ENCODE measurements around the gene ITGA8. TPM values are rescaled to one million over a fixed set of nuclear protein-coding genes. Genes with fewer than 3 reads are reported as not detected.
"Not testable (repeated sequence)": the region's sequence is repeated elsewhere in the genome, so short reads cannot be mapped to it uniquely, and the experiment has no call there.

The ITGA8 gene
- total RNA-seq, 1 experiment from 2014 or later: 17.2 TPM

GRCh38 chr10:15609246-15609645, 110.5 kb downstream of the ITGA8 start:
- DNase-seq (ENCODE audit: low spot score): no peak

- no peak for DNase-seq (ENCODE audit: low spot score)
Measured at GRCh38 chr10:15606377-15606776, 113.3 kb downstream of the ITGA8 start.

DNA sequence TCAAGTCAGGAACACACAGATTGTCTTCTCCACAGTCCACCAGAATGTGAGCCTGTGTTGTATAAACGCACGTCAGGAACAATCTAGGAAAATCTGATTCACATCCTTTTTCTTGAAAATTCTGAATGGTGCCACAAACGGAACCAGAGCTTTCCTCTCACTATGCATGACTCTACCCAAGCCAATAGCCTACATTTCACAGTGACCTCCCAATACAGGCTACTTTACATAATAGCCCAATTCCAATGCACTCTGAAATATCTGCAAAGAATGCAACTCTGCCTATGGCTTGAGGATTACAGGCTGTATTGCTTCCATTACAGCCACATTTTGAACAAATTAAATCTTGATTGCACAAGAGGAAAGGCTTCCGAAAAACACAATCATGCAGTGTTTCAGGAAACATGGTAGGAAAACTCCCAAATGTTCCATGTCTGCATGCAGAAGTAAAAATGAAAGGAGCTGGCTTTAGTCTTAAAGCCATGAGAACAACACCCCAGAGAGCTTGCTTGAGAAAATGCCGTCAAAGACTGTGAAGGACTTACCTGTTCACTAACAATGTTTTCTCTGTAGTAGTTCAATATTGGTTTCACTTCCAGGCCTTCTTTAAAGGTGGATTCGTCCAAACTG, 113.9 kb downstream of the ITGA8 start:
- no peak for DNase-seq (ENCODE audit: low spot score)

- DNase-seq (ENCODE audit: low spot score): no peak
Measured at GRCh38 chr10:15603446-15604011, 116.2 kb downstream of the ITGA8 start.

GRCh38 chr10:15601819-15602218, 117.9 kb downstream of the ITGA8 start:
- DNase-seq (ENCODE audit: low spot score): no peak

DNA sequence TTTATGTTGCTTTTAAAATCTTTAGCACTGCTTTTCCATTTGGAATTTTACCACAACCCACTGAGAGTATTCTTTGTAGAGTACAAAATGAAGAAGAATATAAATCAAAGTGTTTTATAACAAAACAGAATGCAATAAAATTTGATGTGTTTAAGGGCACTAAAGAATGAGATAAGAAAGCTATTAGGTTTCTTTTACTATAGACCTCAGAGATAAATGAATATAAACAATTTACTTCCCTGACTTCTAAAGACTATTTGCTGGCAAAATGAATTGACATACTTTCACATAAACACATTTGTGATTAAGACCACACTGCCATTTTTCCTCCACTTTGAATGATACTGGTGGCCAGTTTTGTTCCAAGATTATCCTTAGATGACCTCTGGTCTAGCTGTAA, 124.5 kb downstream of the ITGA8 start:
- DNase-seq (ENCODE audit: low spot score): peak; percentile 27

GRCh38 chr10:15591937-15592336, 127.8 kb downstream of the ITGA8 start:
- no peak for DNase-seq (ENCODE audit: low spot score)

DNA sequence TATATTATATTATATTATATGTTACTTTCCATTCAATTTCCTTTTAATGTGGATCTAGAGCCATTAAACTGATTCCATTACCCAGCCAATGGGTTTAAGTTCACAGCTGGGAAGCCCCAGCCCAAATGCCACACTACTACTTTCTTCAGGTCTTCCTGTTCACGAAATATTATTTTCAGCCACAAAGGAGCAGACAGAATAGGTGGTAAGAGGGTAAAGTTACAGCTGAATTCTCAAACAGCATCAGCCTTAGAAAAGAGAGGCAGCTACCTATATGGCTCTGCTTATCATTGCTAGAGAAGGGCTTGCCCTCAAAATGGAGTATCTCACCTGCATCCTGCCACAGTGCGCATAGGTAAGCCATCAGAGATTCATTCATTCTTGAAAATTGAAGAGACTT, 128.3 kb downstream of the ITGA8 start:
- no peak for DNase-seq (ENCODE audit: low spot score)

GRCh38 chr10:15588635-15589508, 130.8 kb downstream of the ITGA8 start:
- DNase-seq (ENCODE audit: low spot score): peak; percentile 46

GRCh38 chr10:15588151-15588550, 131.6 kb downstream of the ITGA8 start:
- no peak for DNase-seq (ENCODE audit: low spot score)

DNA sequence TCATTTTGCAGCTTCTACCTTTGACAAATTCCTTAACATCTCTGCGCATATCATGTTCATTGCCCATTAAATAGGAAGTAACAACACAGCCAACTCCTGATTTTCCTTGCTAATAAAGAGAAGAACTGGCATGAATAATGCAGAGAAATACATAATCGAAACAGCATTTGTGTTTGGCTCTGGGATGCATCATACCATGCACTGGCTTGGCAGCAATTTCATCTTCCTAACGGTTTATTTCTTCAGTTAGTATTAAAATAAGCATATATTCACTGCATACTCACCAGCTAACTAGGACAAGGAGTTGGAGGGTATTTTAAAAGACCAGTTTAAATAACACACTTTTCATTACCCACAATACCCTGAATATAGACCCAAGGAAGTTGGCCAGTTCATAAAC, 132.5 kb downstream of the ITGA8 start:
- no peak for DNase-seq (ENCODE audit: low spot score)

DNA sequence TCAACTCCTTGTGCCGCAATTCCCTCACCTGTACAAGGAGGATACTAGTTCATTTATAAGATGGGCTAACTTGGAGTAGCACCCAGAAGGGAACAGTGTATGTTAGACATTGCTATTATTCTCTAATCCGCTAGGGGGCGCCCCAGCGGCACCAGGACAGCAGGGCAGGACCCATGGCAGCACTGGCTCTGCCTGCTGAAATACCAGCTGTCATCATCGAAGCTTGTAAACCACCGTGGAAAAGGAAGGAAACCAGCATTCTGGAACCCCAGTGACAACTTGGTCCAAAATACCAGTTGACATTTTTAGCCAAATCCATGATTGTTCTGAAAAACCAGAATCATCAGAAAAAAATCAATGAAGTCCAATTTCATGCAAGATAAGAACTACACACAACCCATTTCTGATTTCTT, 134.4 kb downstream of the ITGA8 start:
- DNase-seq (ENCODE audit: low spot score): peak; percentile 60

DNA sequence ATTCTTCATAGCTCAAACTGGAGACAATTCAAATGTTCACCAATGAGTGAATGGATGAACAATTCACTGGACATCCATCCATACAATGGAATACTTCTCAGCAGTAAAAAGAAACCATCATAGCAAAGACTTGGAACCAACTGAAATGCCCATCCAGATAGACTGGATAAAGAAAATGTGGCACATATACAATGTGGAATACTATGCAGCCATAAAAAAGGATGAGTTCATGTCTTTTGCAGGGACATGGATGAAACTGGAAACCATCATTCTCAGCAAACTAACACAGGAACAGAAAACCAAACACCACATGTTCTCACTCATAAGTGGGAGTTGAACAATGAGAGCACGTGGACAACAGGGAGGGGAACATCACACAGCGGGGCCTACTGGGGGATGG, 136.8 kb downstream of the ITGA8 start:
- DNase-seq (ENCODE audit: low spot score): not testable (repeated sequence)

DNA sequence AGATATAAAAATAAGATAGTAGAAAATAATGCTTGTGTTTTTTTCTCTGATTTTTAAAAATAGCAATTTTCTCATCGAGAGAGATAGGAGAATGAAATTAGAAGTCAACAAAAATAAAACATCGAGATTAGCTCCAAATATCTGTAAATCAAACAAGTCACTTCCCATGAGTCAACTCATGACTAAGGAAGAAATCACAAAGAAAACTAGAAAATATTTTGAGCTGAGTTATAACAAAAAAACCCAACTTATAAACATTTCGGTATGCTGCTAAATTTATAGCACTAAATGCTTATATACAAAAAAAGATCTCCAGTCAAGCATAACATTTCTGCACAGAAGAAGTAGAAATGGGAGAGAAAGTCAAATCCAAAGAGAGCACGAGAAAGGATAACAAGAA, 140.1 kb downstream of the ITGA8 start:
- peak; percentile 10 for DNase-seq (ENCODE audit: low spot score)

DNA sequence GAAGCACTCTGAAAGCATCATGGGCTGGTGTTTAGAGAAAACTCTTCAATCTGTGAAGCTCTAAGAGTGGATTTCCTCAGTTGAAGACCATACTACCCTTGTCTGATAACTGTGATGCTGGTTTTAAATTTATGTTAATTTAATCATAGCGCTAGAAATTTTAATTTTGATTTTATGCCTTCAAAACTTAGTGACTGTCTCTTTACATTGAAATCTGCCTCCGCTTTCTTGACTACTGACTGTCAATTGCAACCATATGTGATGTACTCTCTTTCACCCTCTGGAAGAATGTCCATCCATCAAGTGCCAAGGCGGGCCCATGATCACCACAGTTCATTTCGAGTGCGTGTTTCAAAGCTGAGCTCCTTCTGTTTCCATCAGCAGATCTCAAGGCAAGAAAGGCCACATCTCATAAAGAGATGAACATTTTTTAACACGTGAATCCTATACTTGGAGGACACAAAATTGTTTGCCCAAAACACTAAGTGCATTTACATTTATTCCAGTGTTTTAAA, 147.1 kb downstream of the ITGA8 start:
- DNase-seq (ENCODE audit: low spot score): no peak

- peak; percentile 23 for DNase-seq (ENCODE audit: low spot score)
Measured at GRCh38 chr10:15571575-15571974, 148.1 kb downstream of the ITGA8 start.

DNA sequence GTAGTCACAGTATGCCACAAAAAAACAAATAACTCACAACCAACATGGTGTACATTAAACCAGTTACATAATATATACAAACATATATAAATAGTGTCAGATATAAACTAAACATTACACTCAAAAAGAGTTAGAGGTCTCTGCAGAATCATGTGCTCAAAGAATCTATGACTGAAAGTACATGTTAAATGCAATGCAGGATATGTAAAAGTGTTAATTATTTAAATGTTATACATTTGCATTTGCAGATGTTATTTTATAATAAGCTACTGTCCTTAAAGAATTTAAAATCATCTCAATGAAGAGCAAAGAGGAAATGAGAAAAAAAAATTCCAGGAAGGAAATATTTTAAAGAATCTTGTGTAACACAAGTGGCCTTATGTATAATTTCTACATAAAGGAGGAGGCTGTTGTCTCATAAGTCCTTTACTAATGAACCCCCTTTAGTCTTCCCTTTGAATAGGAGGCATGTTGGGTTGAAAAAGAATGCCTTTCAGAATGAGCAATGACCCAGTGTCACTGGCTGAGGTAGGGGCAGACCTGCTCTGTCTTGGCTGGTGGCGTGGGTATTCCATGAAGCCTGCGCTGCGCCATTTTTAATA, 148.9 kb downstream of the ITGA8 start:
- no peak for DNase-seq (ENCODE audit: low spot score)

DNA sequence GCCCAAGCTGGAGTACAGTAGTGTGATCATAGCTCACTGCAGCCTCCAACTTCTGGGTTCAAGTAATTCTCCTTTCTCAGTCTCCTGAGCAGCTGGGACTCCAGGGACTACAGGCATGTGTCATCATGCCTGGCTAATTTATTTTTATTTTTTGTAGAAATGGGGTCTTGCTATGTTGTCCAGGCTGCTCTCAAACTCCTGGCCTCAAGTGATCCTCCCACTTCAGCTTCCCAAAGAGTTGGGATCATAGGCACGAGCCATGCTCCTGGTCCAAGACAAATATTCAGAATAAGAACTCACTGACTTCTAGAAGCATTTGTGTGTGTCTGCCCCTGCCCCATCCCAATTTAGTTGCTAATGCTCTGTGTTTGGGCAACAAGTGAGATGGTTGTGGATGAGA, 151.8 kb downstream of the ITGA8 start:
- DNase-seq (ENCODE audit: low spot score): no peak

GRCh38 chr10:15563246-15563645, 156.5 kb downstream of the ITGA8 start:
- no peak for DNase-seq (ENCODE audit: low spot score)

- DNase-seq (ENCODE audit: low spot score): no peak
Measured at GRCh38 chr10:15562578-15562977, 157.1 kb downstream of the ITGA8 start.

- DNase-seq (ENCODE audit: low spot score): no peak
Measured at GRCh38 chr10:15562116-15562515, 157.6 kb downstream of the ITGA8 start.

DNA sequence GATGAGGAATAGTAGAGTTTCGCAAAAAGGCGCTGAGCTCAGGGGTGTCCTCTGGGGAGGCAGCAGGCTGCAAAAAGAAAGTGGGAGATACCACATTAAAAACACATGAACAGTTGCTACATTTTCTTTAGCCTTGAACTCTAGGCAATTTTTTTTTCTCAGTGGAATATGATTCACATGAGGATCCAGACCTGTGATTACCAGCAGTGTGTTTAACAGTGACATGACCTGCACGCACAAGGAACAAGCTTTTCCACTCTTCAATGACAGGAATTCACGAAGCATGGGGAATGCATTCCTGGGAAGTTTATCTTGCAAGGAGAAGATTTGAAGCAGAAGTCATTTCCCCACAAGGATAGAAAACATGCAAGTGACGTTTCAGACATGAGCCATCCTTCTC, 161.6 kb downstream of the ITGA8 start:
- DNase-seq (ENCODE audit: low spot score): no peak

Measured in H4 (cell line).